ENCODE data around the gene AMPD2. TPM values are rescaled to one million over a fixed set of nuclear protein-coding genes. Genes with fewer than 3 reads are reported as not detected.

Gene AMPD2
- total RNA-seq, 3 donors from 2014 or later (not counting 1 experiment from before 2014, with no cell fraction given): 200 to 271 (median 243) TPM

DNA sequence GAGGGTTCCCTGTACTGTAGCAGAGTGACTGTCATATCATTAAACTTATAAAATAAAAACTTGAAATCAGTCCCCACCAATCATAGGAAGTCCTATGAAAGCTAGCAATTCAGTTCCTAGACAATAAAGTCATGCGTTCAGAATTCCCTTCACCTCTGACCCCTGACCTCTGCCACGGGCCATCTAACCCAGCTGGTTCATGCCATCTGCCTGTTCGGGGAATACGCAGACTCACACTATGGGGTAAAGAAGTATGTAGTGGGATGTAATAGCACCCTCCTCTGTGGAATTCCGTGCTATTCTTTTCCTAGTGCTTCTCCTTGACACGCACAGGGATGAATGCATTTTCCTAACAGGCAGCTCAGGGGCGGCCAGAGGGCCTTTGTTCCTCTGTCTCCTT, 38.3 kb downstream of the AMPD2 start:
- Mint-ChIP-seq H3K27ac (no peak overlapping the region), H3K9me3 (no peaks in the 10 kb centered on the region), H3K27me3 (ENCODE audit: low read depth in 2 of 2) (peaks cover 0 to 6% of the 10 kb centered on the region in 2 donors), H3K36me3 (no peaks in the 10 kb centered on the region), H3K4me3 (peak overlapping the region; percentile 49), H3K4me1 (peaks cover 16 to 27% of the 10 kb centered on the region in 2 donors)
- Histone ChIP-seq H3K27ac (ENCODE audit: low read length) (no peak overlapping the region), H3K4me1 (ENCODE audit: control insufficient read depth, insufficient read depth, low read length) (peaks cover 23% of the 10 kb centered on the region), H3K36me3 (ENCODE audit: control insufficient read depth, insufficient read depth, low read length) (peaks cover 13% of the 10 kb centered on the region), H3K4me3 (ENCODE audit: low read length) (no peak overlapping the region), H3K27me3 (ENCODE audit: control insufficient read depth, insufficient read depth, low read length) (no peaks in the 10 kb centered on the region), H3K9me3 (ENCODE audit: control insufficient read depth, insufficient read depth, low read length) (no peaks in the 10 kb centered on the region)
- ATAC-seq (no peak), DNase-seq (no peak)
- intact Hi-C loops (cut with micrococcal nuclease): no loop called here
- TF ChIP-seq, protein P1, sequence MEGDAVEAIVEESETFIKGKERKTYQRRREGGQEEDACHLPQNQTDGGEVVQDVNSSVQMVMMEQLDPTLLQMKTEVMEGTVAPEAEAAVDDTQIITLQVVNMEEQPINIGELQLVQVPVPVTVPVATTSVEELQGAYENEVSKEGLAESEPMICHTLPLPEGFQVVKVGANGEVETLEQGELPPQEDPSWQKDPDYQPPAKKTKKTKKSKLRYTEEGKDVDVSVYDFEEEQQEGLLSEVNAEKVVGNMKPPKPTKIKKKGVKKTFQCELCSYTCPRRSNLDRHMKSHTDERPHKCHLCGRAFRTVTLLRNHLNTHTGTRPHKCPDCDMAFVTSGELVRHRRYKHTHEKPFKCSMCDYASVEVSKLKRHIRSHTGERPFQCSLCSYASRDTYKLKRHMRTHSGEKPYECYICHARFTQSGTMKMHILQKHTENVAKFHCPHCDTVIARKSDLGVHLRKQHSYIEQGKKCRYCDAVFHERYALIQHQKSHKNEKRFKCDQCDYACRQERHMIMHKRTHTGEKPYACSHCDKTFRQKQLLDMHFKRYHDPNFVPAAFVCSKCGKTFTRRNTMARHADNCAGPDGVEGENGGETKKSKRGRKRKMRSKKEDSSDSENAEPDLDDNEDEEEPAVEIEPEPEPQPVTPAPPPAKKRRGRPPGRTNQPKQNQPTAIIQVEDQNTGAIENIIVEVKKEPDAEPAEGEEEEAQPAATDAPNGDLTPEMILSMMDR (IDR thresholded peaks at IDR 0.05): no peak
- 91% methylated on average over 6 of the region's 7 CpGs for WGBS (ENCODE audit: insufficient coverage)

DNA sequence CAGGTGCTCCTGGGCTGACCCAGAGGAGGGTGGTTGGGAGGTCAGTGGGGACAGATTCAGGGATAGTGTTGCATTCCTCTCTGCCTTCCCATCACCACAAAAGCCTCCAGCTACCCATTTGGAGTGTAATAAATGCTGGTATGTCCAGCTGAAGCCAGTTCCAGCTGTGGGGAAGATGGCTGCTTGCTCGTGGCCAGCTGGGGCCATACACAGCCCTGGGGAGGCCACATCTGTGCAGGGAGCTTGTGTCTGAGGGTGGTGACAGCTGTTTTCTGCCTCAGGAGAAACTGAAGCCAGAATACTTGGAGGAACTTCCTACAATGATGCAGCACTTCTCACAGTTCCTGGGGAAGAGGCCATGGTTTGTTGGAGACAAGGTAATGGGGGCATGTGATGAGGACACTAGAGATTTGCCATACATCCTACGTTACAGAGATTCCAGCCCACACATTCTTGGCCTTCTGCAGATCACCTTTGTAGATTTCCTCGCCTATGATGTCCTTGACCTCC, 39.0 kb downstream of the AMPD2 start:
- no peak overlapping the region for H3K4me3 ChIP-seq (ENCODE audit: low read length)
- Mint-ChIP-seq H3K27ac (no peak overlapping the region), H3K4me1 (peaks cover 16 to 27% of the 10 kb centered on the region in 2 donors), H3K4me3 (peak overlapping the region; percentile 42), H3K27me3 (ENCODE audit: low read depth in 2 of 2) (peaks cover 0 to 3% of the 10 kb centered on the region in 2 donors), H3K9me3 (no peaks in the 10 kb centered on the region), H3K36me3 (no peaks in the 10 kb centered on the region)
- intact Hi-C loops (cut with micrococcal nuclease): no loop called here
- ATAC-seq (no peak), DNase-seq (no peak)
- TF ChIP-seq, protein P1 (IDR thresholded peaks at IDR 0.05): no peak
- WGBS (ENCODE audit: insufficient coverage): 44% methylated on average over 3 of the region's 3 CpGs
- no peaks in the 10 kb centered on the region for H3K27me3 ChIP-seq (ENCODE audit: control insufficient read depth, insufficient read depth, low read length)
- no peaks in the 10 kb centered on the region for H3K9me3 ChIP-seq (ENCODE audit: control insufficient read depth, insufficient read depth, low read length)
- no peak overlapping the region for H3K27ac ChIP-seq (ENCODE audit: low read length)
- peaks cover 23% of the 10 kb centered on the region for H3K4me1 ChIP-seq (ENCODE audit: control insufficient read depth, insufficient read depth, low read length)
- peaks cover 13% of the 10 kb centered on the region for H3K36me3 ChIP-seq (ENCODE audit: control insufficient read depth, insufficient read depth, low read length)

DNA sequence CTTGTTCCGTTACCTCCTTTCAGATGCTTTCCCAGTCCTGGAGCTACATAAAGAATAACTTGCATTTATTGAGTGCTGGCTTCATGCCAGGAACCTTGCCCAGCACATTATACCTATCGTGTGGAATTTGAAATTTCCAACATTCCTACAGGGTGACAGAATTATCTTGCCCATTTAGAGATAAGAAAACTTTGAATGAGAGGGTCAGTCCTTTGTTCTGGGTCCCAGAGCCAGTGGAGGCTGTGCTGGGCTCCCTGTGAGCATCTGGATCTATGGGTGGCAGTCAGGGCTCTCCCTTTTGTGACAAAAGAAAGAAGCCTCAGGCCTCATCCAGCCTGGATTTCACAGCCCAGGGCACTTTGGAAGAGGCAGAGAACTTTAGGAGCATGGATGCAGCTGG, 39.5 kb downstream of the AMPD2 start:
- H3K9me3 ChIP-seq (ENCODE audit: control insufficient read depth, insufficient read depth, low read length): no peaks in the 10 kb centered on the region
- Mint-ChIP-seq H3K9me3 (no peaks in the 10 kb centered on the region), H3K27me3 (ENCODE audit: low read depth in 2 of 2) (peaks cover 0 to 3% of the 10 kb centered on the region in 2 donors), H3K36me3 (no peaks in the 10 kb centered on the region), H3K4me1 (peaks cover 16 to 27% of the 10 kb centered on the region in 2 donors), H3K27ac (no peak overlapping the region), H3K4me3 (no peak overlapping the region)
- H3K4me1 ChIP-seq (ENCODE audit: control insufficient read depth, insufficient read depth, low read length): peaks cover 23% of the 10 kb centered on the region
- H3K27ac ChIP-seq (ENCODE audit: low read length): no peak overlapping the region
- no peaks in the 10 kb centered on the region for H3K27me3 ChIP-seq (ENCODE audit: control insufficient read depth, insufficient read depth, low read length)
- no peak overlapping the region for H3K4me3 ChIP-seq (ENCODE audit: low read length)
- no peak for ATAC-seq
- TF ChIP-seq, protein P1 (IDR thresholded peaks at IDR 0.05): no peak
- DNase-seq: no peak
- H3K36me3 ChIP-seq (ENCODE audit: control insufficient read depth, insufficient read depth, low read length): peaks cover 13% of the 10 kb centered on the region
- intact Hi-C loops (cut with micrococcal nuclease): no loop called here
- WGBS (ENCODE audit: insufficient coverage): 92% methylated on average over 2 of the region's 2 CpGs
